GM23338 (cell line): Measurements from ENCODE around the gene HMCN2. TPM values are rescaled to one million over a fixed set of nuclear protein-coding genes. Genes with fewer than 3 reads are reported as not detected.

Experiments
- ATAC-seq: fragments of 200-7000 bp; cut with Tn5 transposase; 3 replicates; pipeline ENCODE4 v1.9.1; 2020
- DNase-seq: peaks from one replicate; pipeline ENCODE4 v3.0.0-alpha.2; 2015; ENCODE audit warnings: low spot score
- H2AFZ ChIP-seq: fragments of 200-600 bp; sonication (generic); 2 replicates; pipeline ENCODE4 v1.8.0; 2016; ENCODE audit warnings: antibody characterized with exemption, mild to moderate bottlenecking, moderate library complexity
- H3F3A ChIP-seq: fragments of 200-600 bp; sonication (generic); replicated peaks from 2 replicates; pipeline ENCODE4 v1.8.0; 2017; ENCODE audit warnings: antibody characterized with exemption, mixed run types, low read depth
- H3K27ac ChIP-seq: fragments of 200-600 bp; sonication (generic); 2 replicates; pipeline ENCODE4 v1.6.1; 2016; ENCODE audit warnings: low read depth
- H3K27me3 ChIP-seq: fragments of 200-600 bp; sonication (generic); 2 replicates; pipeline ENCODE4 v1.8.0; 2016; ENCODE audit warnings: mild to moderate bottlenecking, mixed run types, moderate library complexity; ENCODE audit not compliant: insufficient read depth
- H3K36me3 ChIP-seq: fragments of 200-600 bp; sonication (generic); 2 replicates; pipeline ENCODE4 v1.8.0; 2016; ENCODE audit warnings: mild to moderate bottlenecking; ENCODE audit not compliant: insufficient read depth
- H3K4me1 ChIP-seq: fragments of 200-600 bp; sonication (generic); 2 replicates; pipeline ENCODE4 v1.8.0; 2016; ENCODE audit warnings: mild to moderate bottlenecking, moderate library complexity; ENCODE audit not compliant: insufficient read depth
- H3K4me2 ChIP-seq: fragments of 200-600 bp; sonication (generic); 2 replicates; pipeline ENCODE4 v1.7.1; 2017; ENCODE audit warnings: mixed run types
- H3K4me3 ChIP-seq: fragments of 200-600 bp; sonication (generic); 2 replicates; pipeline ENCODE4 v1.6.1; 2016; ENCODE audit warnings: mixed run types
- H3K79me2 ChIP-seq: fragments of 200-600 bp; sonication (generic); replicated peaks from 2 replicates; pipeline ENCODE4 v1.8.0; 2017; ENCODE audit warnings: mild to moderate bottlenecking; ENCODE audit not compliant: insufficient read depth
- H3K9me2 ChIP-seq: fragments of 200-600 bp; sonication (generic); 2 replicates; pipeline ENCODE4 v1.8.0; 2017; ENCODE audit not compliant: insufficient read depth
- H4K20me1 ChIP-seq: fragments of 200-600 bp; sonication (generic); replicated peaks from 2 replicates; pipeline ENCODE4 v1.8.0; 2017; ENCODE audit warnings: mild to moderate bottlenecking; ENCODE audit not compliant: insufficient read depth
- H3K27ac Mint-ChIP-seq: 2 replicates; pipeline ENCODE4 v1.8.0; 2020; ENCODE audit warnings: inconsistent platforms, mild to moderate bottlenecking, moderate library complexity, mixed read lengths
- H3K27me3 Mint-ChIP-seq: 3 replicates; pipeline ENCODE4 v1.8.0; 2022; ENCODE audit warnings: low read depth, mild to moderate bottlenecking, moderate library complexity, mixed read lengths, inconsistent platforms; ENCODE audit not compliant: insufficient read depth, poor library complexity
- H3K36me3 Mint-ChIP-seq: 3 replicates; pipeline ENCODE4 v1.8.0; 2021; ENCODE audit warnings: low read depth, mild to moderate bottlenecking, inconsistent platforms, moderate library complexity, mixed read lengths
- H3K4me1 Mint-ChIP-seq: 3 replicates; pipeline ENCODE4 v1.8.0; 2020; ENCODE audit warnings: mild to moderate bottlenecking, inconsistent platforms, mixed read lengths
- H3K4me3 Mint-ChIP-seq: 3 replicates; pipeline ENCODE4 v1.8.0; 2021; ENCODE audit warnings: moderate library complexity, mild to moderate bottlenecking, inconsistent platforms, mixed read lengths
- H3K9me3 Mint-ChIP-seq: 3 replicates; pipeline ENCODE4 v1.8.0; 2020; ENCODE audit warnings: moderate library complexity, mild to moderate bottlenecking, inconsistent platforms, mixed read lengths
- CREB1 ChIP-seq: fragments of 250-450 bp; sonication (Bioruptor Pico); IDR thresholded peaks from 2 replicates; pipeline ENCODE4 v1.5.0; 2020; ENCODE audit warnings: low read depth, mild to moderate bottlenecking, moderate library complexity
- CTCF ChIP-seq, 2 experiments: fragments of 200-600 bp in 1 of 2; sonication (generic) in 1 of 2; conservative IDR thresholded peaks; 2 replicates each; pipeline versions ENCODE4 v1.5.1 to v1.6.1; 2016 to 2017; ENCODE audit warnings: antibody characterized with exemption in 2 of 2, low read depth in 2 of 2, mild to moderate bottlenecking in 2 of 2, moderate library complexity in 1 of 2
- ETS1 ChIP-seq: IDR thresholded peaks from 2 replicates; pipeline ENCODE4 v1.6.1; 2016; ENCODE audit warnings: antibody characterized with exemption
- EZH2 ChIP-seq: fragments of 200-600 bp; sonication (generic); IDR thresholded peaks from one replicate; pipeline ENCODE4 v1.8.0; 2017; ENCODE audit warnings: antibody characterized with exemption, mild to moderate bottlenecking, low read depth; ENCODE audit not compliant: unreplicated experiment
- EZH2phosphoT487 ChIP-seq: fragments of 200-600 bp; sonication (generic); IDR thresholded peaks from one replicate; pipeline ENCODE4 v1.8.1; 2018; ENCODE audit warnings: antibody characterized with exemption; ENCODE audit not compliant: unreplicated experiment
- JUNB ChIP-seq: IDR thresholded peaks from one replicate; pipeline ENCODE4 v1.6.1; 2016; ENCODE audit warnings: antibody characterized with exemption; ENCODE audit not compliant: unreplicated experiment
- NANOG ChIP-seq: IDR thresholded peaks from 2 replicates; pipeline ENCODE4 v1.6.1; 2016; ENCODE audit warnings: antibody characterized with exemption, borderline replicate concordance
- POLR2AphosphoS5 ChIP-seq: IDR thresholded peaks from 2 replicates; pipeline ENCODE4 v1.6.1; 2016; ENCODE audit warnings: antibody characterized with exemption, low read depth
- REST ChIP-seq: IDR thresholded peaks from one replicate; pipeline ENCODE4 v1.6.1; 2018; ENCODE audit warnings: antibody characterized with exemption; ENCODE audit not compliant: unreplicated experiment
- STAT1 ChIP-seq: IDR thresholded peaks from one replicate; pipeline ENCODE4 v1.6.1; 2016; ENCODE audit warnings: antibody characterized with exemption; ENCODE audit not compliant: unreplicated experiment
- ZNF114 ChIP-seq: fragments of 250-450 bp; sonication (Bioruptor Pico); IDR thresholded peaks from 2 replicates; pipeline ENCODE4 v1.5.0; 2020; ENCODE audit warnings: mild to moderate bottlenecking, moderate library complexity
- ZNF331 ChIP-seq: fragments of 250-450 bp; sonication (Bioruptor Pico); IDR thresholded peaks from 2 replicates; pipeline ENCODE4 v1.5.0; 2020; ENCODE audit warnings: low read depth, mild to moderate bottlenecking, moderate library complexity
- ZNF462 ChIP-seq: fragments of 250-450 bp; sonication (Bioruptor Pico); IDR thresholded peaks from 2 replicates; pipeline ENCODE4 v1.5.0; 2020; ENCODE audit warnings: mild to moderate bottlenecking, moderate library complexity
- polyA plus RNA-seq: library from polyadenylated mRNA; unstranded; fragments of >200 nt; fragmentation: Nextera tagmentation; extraction: Ambion mirVana; gene quantifications from 2 replicates; pipeline ENCODE4 v1.2.1, GENCODE V29; 2016
- total RNA-seq: library from RNA; depleted of rRNA; stranded (reverse); fragments of >200 nt; shearing (Covaris generic); gene quantifications from 2 replicates; pipeline ENCODE4 v1.2.3, GENCODE V29; 2014

The HMCN2 gene
- total and polyA plus RNA-seq, 2 experiments from 2014 or later = 1.3 to 4.7 TPM

- no peak for TF ChIP-seq CREB1 (CRISPR knock-in tag)
- no peak for TF ChIP-seq ZNF462
- no peak for TF ChIP-seq EZH2phosphoT487
- no peak for TF ChIP-seq ETS1
- no peak for TF ChIP-seq NANOG
- TF ChIP-seq ZNF114 (CRISPR knock-in tag) = no peak
Measured at GRCh38 chr9:130307667-130307943, 42.0 kb downstream of the HMCN2 start (continued).

GRCh38 chr9:130308081-130308571, 42.6 kb downstream of the HMCN2 start:
- Histone ChIP-seq H3K27ac (no peak overlapping the region), H3F3A (no peaks in the 10 kb centered on the region), H3K4me3 (no peak overlapping the region), H3K9me2 (no peaks in the 10 kb centered on the region), H3K36me3 (no peaks in the 10 kb centered on the region), H3K27me3 (no peaks in the 10 kb centered on the region), H3K4me2 (no peak overlapping the region), H3K79me2 (no peaks in the 10 kb centered on the region), H3K4me1 (no peaks in the 10 kb centered on the region), H2AFZ (no peak overlapping the region), H4K20me1 (no peaks in the 10 kb centered on the region)
- DNase-seq = no peak
- Mint-ChIP-seq H3K4me3 (no peak overlapping the region), H3K36me3 (peaks cover 17% of the 10 kb centered on the region), H3K27me3 (peaks cover 3% of the 10 kb centered on the region), H3K27ac (no peak overlapping the region), H3K4me1 (no peaks in the 10 kb centered on the region), H3K9me3 (no peaks in the 10 kb centered on the region)
- ATAC-seq = no peak
- TF ChIP-seq REST = no peak
- no peak for TF ChIP-seq STAT1
- TF ChIP-seq POLR2AphosphoS5 = no peak
- no peak for TF ChIP-seq CREB1 (CRISPR knock-in tag)
- TF ChIP-seq NANOG = no peak
- TF ChIP-seq ZNF331 (CRISPR knock-in tag) = no peak
- no peak for TF ChIP-seq EZH2
- no peak for TF ChIP-seq JUNB
- TF ChIP-seq CTCF (conservative IDR thresholded peaks at IDR 0.05; ENCODE audit: low read depth in 2 of 2) = no peak
- no peak for TF ChIP-seq EZH2phosphoT487
- no peak for TF ChIP-seq ZNF114 (CRISPR knock-in tag)
